Activated CD8-positive, alpha-beta memory T cell treated with anti-CD3 and anti-CD28 coated beads for 36 hours (primary cell): ENCODE results near the gene ZSWIM6. TPM values are rescaled to one million over a fixed set of nuclear protein-coding genes. Genes with fewer than 3 reads are reported as not detected.
"Not testable (repeated sequence)": the region's sequence is repeated elsewhere in the genome, so short reads cannot be mapped to it uniquely, and the experiment has no call there.

Experiments
- CTCF ChIA-PET: fragments of 350-600 bp; sonication (Branson Sonifier 250); formaldehyde crosslinking; loops from one replicate; lab custom pipeline; 2021; ENCODE audit warnings: antibody characterized with exemption; lab: Charles Lee
- POLR2A ChIA-PET: fragments of 350-600 bp; sonication (Branson Sonifier 250); formaldehyde crosslinking; loops from one replicate; lab custom pipeline; 2021; ENCODE audit warnings: antibody characterized with exemption; lab: Charles Lee
- total RNA-seq, 2 experiments: library from RNA; stranded (reverse); gene quantifications; one replicate each; pipeline ENCODE4 v1.2.3, GENCODE V29; 2021

ZSWIM6 gene
- total RNA-seq, 2 experiments from 2014 or later = 6.4 to 6.5 TPM

- ChIA-PET POLR2A (no interaction called here), CTCF (no interaction called here)
These were observed 62.7 kb downstream of the ZSWIM6 start for GRCh38 chr5:61394793-61395192.

- POLR2A ChIA-PET = interaction anchor here (0.7 kb wide), 1 partner anchor 307 kb away, joined by 3 read pairs; no protein-coding TSS in a partner anchor
- CTCF ChIA-PET = no interaction called here
These were observed 65.2 kb downstream of the ZSWIM6 start for GRCh38 chr5:61397238-61397637.

DNA sequence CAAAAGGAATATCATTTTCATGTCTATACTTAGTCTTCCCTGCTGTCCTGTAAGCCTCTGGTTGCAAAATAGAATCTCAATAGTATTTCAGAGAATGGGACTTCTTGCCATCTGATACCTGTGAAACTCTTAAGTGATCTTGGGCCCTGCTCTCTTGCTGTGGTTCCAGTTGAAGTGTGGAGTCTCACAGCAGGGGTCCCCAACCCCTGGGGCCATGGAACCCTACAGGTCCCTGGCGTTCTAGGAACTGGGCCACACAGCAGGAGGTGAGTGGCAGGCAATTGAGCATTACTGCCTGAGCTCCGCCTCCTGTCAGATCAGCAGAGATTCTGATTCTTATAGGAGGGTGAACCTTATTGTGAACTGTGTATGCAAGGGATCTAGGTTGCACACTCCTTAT is 65.9 kb downstream of the ZSWIM6 start:
- POLR2A ChIA-PET = interaction anchor here (0.7 kb wide), 1 partner anchor 308 kb away, joined by 3 read pairs; no protein-coding TSS in a partner anchor
- CTCF ChIA-PET = no interaction called here

DNA sequence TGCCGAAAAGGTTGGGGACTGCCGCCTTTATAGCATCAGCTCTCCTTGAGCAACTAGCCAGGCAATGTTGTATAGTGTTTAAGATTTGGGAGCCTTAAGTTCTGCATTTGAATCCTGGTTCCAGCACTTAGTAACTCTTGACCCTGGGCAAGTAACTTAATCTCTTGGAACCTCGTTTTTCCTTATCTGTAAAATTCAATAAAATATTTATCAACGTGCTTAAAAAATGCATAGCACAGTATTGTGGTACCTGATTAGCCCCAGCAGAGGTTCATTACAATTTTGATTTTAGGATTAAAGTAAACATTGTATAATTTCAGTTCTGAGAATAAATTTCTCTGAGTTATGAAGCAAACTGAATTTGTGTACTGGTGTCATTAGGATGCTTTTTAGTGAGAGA is 66.4 kb downstream of the ZSWIM6 start:
- POLR2A ChIA-PET = no interaction called here
- CTCF ChIA-PET = no interaction called here

GRCh38 chr5:61399679-61400078 is 67.6 kb downstream of the ZSWIM6 start:
- CTCF ChIA-PET = no interaction called here
- POLR2A ChIA-PET = no interaction called here

DNA sequence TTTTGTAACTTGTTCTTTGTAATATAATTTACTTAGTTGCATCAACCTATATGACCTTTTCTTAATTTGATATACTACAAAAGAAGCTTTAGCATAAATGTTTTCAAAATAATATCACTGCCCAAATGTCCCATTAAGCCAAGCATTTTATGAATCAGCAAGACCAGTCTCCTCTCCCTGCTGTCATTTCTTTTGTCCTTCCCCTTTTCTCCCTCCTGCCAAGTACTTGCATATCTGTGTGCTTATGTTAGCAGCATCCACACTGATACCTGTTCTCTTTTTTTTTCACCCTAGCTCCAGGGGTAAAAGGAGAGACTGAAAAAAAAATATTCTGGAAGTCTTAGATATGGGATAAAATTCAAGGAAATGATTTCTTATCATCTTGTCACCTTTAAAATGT is 69.7 kb downstream of the ZSWIM6 start:
- CTCF ChIA-PET = no interaction called here
- POLR2A ChIA-PET = no interaction called here

- POLR2A ChIA-PET = no interaction called here
- CTCF ChIA-PET = no interaction called here
These were observed 70.3 kb downstream of the ZSWIM6 start for GRCh38 chr5:61402244-61402823.

GRCh38 chr5:61402970-61403900 is 71.2 kb downstream of the ZSWIM6 start:
- ChIA-PET POLR2A (interaction anchor here (0.7 kb wide), 1 partner anchor 123 kb away, joined by 6 read pairs; no protein-coding TSS in a partner anchor), CTCF (no interaction called here)

DNA sequence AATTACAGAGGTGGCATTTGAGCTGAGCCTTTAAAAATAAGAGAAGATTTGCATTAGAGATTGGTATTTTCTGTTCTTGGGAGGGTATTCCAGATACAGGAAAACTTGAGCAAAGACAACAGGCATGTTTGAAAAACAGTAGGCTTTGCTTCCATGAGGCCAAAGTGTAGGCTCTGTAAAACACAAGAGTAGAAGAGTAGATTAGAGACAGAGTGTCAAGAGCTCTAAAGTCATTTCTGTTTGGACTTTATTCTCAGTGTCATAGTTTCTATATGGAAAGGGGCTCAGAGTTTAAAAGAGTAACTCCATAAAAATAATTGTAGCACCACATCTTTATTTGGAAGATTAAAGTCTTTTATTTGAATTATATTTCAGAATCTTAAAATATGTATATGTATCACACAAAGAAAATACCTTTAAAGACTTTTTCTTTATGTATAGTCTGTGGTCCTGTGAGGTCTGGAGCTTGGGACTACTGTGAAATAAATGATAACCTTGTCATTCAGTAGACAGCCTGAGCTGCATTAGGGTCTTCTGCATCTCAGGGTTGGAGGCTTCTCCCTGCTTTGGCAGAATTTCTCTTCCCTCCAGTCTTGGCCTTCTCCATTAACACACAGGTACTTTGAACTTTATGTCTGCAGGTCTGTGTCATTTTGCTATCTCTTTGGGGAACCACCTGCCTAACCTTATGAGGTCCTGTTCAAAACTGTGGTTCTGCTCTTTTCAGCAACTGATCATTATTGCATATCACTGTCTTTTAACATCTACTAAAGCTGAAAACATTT is 73.6 kb downstream of the ZSWIM6 start:
- CTCF ChIA-PET = no interaction called here
- POLR2A ChIA-PET = no interaction called here

GRCh38 chr5:61406497-61406896 is 74.4 kb downstream of the ZSWIM6 start:
- POLR2A ChIA-PET, CTCF ChIA-PET: not testable (repeated sequence)

DNA sequence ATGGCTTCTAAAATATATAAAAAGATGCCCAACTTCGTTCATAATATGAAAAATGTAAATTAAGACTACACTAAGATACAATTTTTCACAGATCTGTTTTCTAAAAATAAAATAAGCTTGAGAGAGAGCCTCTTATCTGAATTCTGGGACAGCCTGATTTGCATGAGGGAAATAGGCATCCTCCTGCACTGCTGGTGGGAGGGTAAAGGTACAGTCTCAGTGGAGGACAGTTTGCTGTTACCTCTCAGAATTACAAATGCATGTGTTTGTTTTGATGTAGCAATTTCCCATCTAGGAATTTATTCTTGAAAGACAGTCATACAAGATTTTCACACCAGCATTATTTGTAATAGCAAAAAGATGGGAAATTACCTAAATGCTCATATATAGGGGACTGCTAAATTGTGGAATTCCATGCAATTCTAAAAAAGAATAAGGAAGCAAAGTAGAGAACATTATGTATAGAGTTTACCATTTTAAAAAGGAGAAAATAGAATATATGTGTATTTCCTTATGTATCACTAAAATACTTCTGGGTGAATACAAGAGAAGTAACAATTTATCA is 75.7 kb downstream of the ZSWIM6 start:
- CTCF ChIA-PET = no interaction called here
- POLR2A ChIA-PET = interaction anchor here (2.4 kb wide), 1 partner anchor 77 kb away, joined by 14 read pairs; the partner anchor contains the start of gene ZSWIM6

DNA sequence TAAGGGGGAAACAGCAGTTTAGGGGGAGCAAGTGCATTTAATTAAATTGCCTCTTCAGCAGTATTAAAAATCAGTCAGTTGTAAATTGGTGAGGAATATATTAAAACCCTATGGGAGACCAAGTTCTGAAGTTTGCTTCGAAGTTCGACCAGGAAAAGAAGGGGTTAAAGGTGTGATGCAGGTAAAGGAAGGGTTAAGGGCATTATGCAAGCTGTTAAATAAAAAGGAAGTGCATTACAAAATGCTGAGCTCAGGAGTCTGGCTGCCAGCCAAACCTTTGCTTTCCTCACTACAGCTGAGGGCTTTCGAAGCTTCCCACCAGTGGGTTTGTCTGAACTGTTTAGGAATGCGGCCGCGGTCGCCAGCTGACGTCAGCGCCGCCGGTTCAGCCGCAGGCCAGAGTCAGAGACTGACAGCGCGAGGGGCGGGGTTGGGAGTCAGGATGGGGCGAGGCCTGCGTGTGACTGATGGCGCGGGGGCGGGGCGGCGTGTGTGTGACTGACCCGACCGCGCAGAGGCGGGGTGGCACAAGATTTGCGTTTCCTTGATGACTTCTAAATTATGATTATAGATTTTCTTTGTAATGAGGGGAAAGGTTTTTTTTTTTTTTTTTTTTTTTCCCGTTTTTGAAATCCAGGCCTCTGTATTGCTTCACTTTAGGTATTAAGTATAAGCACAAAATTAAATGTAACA is 76.6 kb downstream of the ZSWIM6 start:
- ChIA-PET CTCF (no interaction called here), POLR2A (interaction anchor here (0.6 to 2.4 kb wide), 2 partner anchors 77 to 1975 kb away, joined by 3 to 14 read pairs; partner anchors contain the start of gene ZSWIM6)

DNA sequence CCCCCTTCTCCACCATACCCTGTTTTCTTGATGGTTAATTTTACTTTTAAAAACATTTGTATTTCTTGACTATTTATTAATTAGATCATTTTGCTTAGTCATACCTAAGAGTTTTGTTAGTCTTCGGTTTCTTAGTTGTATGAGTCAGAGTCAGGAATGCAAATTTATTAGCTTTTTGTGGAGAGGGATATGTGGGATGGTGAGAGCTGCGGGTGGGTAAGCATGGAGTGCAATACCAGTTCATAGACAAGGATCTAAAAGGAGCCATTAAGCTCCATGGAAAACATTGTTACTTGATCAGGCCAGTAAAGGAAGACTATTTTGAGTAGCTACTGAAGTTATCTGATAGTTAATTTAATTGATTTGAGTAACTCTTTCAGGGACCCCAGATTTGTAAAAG is 77.5 kb downstream of the ZSWIM6 start:
- ChIA-PET CTCF (no interaction called here), POLR2A (no interaction called here)

- POLR2A ChIA-PET = no interaction called here
- CTCF ChIA-PET = no interaction called here
These were observed 78.8 kb downstream of the ZSWIM6 start for GRCh38 chr5:61410811-61411210.

- CTCF ChIA-PET = interaction anchor here (0.6 kb wide), 1 partner anchor 46 kb away, joined by 4 read pairs; no protein-coding TSS in a partner anchor
- POLR2A ChIA-PET = no interaction called here
These were observed 80.3 kb downstream of the ZSWIM6 start for GRCh38 chr5:61412361-61412760.

- POLR2A ChIA-PET, CTCF ChIA-PET: not testable (repeated sequence)
These were observed 81.1 kb downstream of the ZSWIM6 start for GRCh38 chr5:61413205-61413604.

DNA sequence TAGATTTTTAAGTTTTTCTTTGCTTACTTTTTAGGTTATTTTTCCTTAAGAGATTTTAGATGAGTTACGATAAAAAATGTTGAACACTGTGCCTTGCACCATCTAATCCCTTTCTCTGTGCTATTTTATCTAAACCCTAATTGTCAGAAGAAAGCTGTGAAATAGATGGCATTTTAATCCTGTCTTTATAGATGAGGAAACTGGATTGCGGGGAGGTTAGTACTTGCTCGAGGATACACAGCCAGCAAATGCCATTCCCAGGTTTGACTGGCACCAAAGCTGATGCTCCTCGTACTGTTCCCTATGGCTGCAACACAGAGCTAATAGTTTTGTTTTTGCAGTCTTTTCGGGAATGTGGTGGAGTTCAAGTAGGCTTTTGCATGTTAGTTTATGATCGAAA is 82.7 kb downstream of the ZSWIM6 start:
- CTCF ChIA-PET = no interaction called here
- POLR2A ChIA-PET = no interaction called here

DNA sequence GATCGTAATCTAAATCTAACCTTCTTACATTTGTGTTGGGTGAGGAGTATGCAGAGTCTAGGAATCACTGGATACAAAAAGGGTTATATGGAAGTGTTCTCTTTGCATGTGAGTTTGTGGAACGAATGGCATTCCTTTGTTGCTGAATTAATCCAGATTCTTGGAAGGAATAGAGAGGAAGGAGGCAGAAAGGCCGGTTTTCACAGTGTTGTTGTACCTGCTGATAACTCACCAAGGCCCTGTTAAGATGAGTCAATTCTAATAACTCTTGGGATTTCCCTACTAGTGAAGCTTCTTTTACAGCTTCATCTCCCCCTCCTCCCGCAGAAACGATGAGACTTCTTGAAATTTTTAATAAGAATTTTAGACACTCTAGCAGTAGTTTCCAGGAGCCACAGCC is 84.0 kb downstream of the ZSWIM6 start:
- CTCF ChIA-PET = interaction anchor here (0.6 kb wide), 2 partner anchors 14 to 29 kb away, joined by 3 read pairs; no protein-coding TSS in a partner anchor

GRCh38 chr5:61416420-61416819 is 84.4 kb downstream of the ZSWIM6 start:
- ChIA-PET CTCF (interaction anchor here (0.6 kb wide), 1 partner anchor 30 kb away, joined by 3 read pairs; no protein-coding TSS in a partner anchor), POLR2A (no interaction called here)

More for the DNA sequence above, 84.0 kb downstream of the ZSWIM6 start:
- POLR2A ChIA-PET = no interaction called here
